Kidney (tissue), 14 donors: ENCODE results near the gene ZNF74. TPM values are rescaled to one million over a fixed set of nuclear protein-coding genes. Genes with fewer than 3 reads are reported as not detected.

Experiments
- DNase-seq, 5 donors: peaks; one replicate each; pipeline ENCODE4 v3.0.0-alpha.2; 2013 to 2020
- FAIRE-seq: peaks from 2 replicates; lab custom pipeline; 2012; peaks lifted over from hg19 to GRCh38; lab: Jason Lieb, UNC
- H3K27ac ChIP-seq, 2 donors: one replicate each; pipeline ENCODE4 v1.7.0; 2013; ENCODE audit warnings: low read depth in 2 of 2, low read length in 2 of 2, inconsistent platforms in 1 of 2
- H3K27me3 ChIP-seq: one replicate; pipeline ENCODE4 v1.7.1; 2013; ENCODE audit warnings: low read length, inconsistent platforms; ENCODE audit not compliant: control insufficient read depth, insufficient read depth
- H3K36me3 ChIP-seq, 3 donors: one replicate each; pipeline versions ENCODE4 v1.7.0 to v1.7.1; 2013; ENCODE audit warnings: low read length in 3 of 3, control low read depth in 1 of 3, inconsistent platforms in 1 of 3; ENCODE audit not compliant: insufficient read depth in 3 of 3, control insufficient read depth in 2 of 3
- H3K4me1 ChIP-seq, 3 donors: one replicate each; pipeline versions ENCODE4 v1.7.0 to v1.7.1; 2013; ENCODE audit warnings: low read length in 3 of 3, inconsistent platforms in 1 of 3, low read depth in 1 of 3; ENCODE audit not compliant: control insufficient read depth in 2 of 3, insufficient read depth in 2 of 3
- H3K4me3 ChIP-seq, 3 donors: one replicate each; pipeline versions ENCODE4 v1.7.0 to v1.8.1; 2013; ENCODE audit warnings: low read length in 3 of 3, control low read depth in 1 of 3, inconsistent platforms in 1 of 3
- H3K9ac ChIP-seq, 3 donors: one replicate each; pipeline versions ENCODE4 v1.7.0 to v1.7.1; 2013; ENCODE audit warnings: low read length in 3 of 3, control low read depth in 1 of 3, inconsistent platforms in 1 of 3
- H3K9me3 ChIP-seq, 3 donors: one replicate each; pipeline versions ENCODE4 v1.7.0 to v1.7.1; 2013; ENCODE audit warnings: low read length in 3 of 3, control low read depth in 1 of 3, inconsistent platforms in 1 of 3; ENCODE audit not compliant: control insufficient read depth in 2 of 3, insufficient read depth in 1 of 3
- intact Hi-C: fragments of 100-400 bp; cut with DNase I; formaldehyde crosslinking; loops from one replicate; pipeline ENCODE4 v1.11.1; 2022
- polyA plus RNA-seq: library from polyadenylated mRNA; stranded (reverse); fragments of 350-450 nt; fragmentation: Illumina TruSeq; extraction: RNeasy Lipid Tissue Mini Kit (QIAGEN cat#74804); gene quantifications from one replicate; pipeline ENCODE4 v1.2.3, GENCODE V29; 2014; ENCODE audit warnings: low read depth, low replicate concordance; ENCODE audit not compliant: insufficient read depth
- total RNA-seq: library from RNA; stranded (reverse); fragmentation: NEBNext Ultra II Directional; extraction: Animal tissue kit (Norgen Biotek cat#: 25700); gene quantifications from one replicate; pipeline ENCODE4 v1.2.1, GENCODE V29; 2021
- TF ChIP-seq, protein P1 (sequence below): IDR thresholded peaks from 3 replicates; pipeline ENCODE4 v1.5.1; 2012; ENCODE audit warnings: mild to moderate bottlenecking, moderate library complexity, borderline replicate concordance; ENCODE audit not compliant: insufficient read depth; ENCODE audit errors: extremely low read depth
- donor health status: control.
- donor health status: control.
- donor health status: control.
- donor health status: control.
- donor health status: control.
- donor health status: DM: yes; HTN: yes; CAD: no.
- donor health status: Normal renal cell carcinoma (clear cell type).

ZNF74 gene
- total and polyA plus RNA-seq, 2 donors from 2014 or later: 3.7 to 6.5 TPM

DNA sequence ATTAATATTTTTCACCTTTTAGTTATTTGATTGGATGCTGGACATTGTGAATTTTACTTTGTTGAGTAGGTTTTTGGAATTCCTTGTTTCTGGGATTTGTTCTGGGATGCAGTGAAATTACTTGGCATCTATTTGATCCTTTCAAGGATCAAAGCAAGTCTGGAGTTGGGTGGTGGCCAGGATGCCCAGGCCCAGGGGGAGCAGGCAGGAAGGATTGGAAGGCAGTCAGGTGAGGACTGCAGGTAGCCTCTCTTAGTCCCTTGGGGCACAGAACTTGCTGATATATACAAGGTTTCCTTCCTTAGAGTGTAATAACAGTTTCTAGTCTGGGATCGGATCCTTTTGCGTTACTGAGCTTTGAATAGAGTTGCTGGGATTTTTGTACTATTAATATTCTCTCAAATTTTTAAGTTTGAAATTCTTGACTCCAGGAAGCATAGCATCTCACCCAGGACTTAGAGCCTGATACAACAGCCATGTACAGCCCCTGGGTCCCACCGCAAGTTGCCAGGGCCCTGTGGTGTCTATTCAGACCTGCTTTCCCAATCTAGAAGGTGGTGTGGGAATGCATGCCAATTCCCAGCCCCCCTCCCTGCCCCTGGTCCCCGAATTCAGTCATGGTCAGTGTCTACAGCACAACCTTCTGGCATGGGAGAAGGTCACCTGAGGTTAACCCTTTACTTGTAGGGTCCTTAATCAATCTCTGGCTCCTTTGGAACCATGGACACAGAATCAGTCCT, 6.1 kb downstream of the ZNF74 start:
- no peak overlapping the region for H3K27ac ChIP-seq
- TF ChIP-seq, protein P1, sequence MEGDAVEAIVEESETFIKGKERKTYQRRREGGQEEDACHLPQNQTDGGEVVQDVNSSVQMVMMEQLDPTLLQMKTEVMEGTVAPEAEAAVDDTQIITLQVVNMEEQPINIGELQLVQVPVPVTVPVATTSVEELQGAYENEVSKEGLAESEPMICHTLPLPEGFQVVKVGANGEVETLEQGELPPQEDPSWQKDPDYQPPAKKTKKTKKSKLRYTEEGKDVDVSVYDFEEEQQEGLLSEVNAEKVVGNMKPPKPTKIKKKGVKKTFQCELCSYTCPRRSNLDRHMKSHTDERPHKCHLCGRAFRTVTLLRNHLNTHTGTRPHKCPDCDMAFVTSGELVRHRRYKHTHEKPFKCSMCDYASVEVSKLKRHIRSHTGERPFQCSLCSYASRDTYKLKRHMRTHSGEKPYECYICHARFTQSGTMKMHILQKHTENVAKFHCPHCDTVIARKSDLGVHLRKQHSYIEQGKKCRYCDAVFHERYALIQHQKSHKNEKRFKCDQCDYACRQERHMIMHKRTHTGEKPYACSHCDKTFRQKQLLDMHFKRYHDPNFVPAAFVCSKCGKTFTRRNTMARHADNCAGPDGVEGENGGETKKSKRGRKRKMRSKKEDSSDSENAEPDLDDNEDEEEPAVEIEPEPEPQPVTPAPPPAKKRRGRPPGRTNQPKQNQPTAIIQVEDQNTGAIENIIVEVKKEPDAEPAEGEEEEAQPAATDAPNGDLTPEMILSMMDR: no peak

GRCh38 chr22:20400606-20401375, 6.8 kb downstream of the ZNF74 start:
- FAIRE-seq (no peak), DNase-seq (peak in 2 of 5 donors; percentile 41 to 62)
- intact Hi-C loops: no loop called here
- H3K9ac ChIP-seq: no peak overlapping the region
- peaks cover 0 to 2% (median 0%) of the 10 kb centered on the region in 3 donors for H3K4me1 ChIP-seq
- H3K36me3 ChIP-seq: peaks cover 0 to 10% (median 4%) of the 10 kb centered on the region in 3 donors
- H3K27ac ChIP-seq: no peak overlapping the region
- no peak overlapping the region for H3K4me3 ChIP-seq
- H3K9me3 ChIP-seq: no peaks in the 10 kb centered on the region
- no peaks in the 10 kb centered on the region for H3K27me3 ChIP-seq
- TF ChIP-seq, protein P1: no peak

More for the DNA sequence above, 6.1 kb downstream of the ZNF74 start:
- H3K9ac ChIP-seq: no peak overlapping the region
- H3K9me3 ChIP-seq: no peaks in the 10 kb centered on the region
- intact Hi-C loops: no loop called here
- no peaks in the 10 kb centered on the region for H3K27me3 ChIP-seq
- peaks cover 0 to 10% (median 4%) of the 10 kb centered on the region in 3 donors for H3K36me3 ChIP-seq
- DNase-seq (no peak), FAIRE-seq (no peak)
- no peak overlapping the region for H3K4me3 ChIP-seq
- peaks cover 0 to 7% (median 0%) of the 10 kb centered on the region in 3 donors for H3K4me1 ChIP-seq

DNA sequence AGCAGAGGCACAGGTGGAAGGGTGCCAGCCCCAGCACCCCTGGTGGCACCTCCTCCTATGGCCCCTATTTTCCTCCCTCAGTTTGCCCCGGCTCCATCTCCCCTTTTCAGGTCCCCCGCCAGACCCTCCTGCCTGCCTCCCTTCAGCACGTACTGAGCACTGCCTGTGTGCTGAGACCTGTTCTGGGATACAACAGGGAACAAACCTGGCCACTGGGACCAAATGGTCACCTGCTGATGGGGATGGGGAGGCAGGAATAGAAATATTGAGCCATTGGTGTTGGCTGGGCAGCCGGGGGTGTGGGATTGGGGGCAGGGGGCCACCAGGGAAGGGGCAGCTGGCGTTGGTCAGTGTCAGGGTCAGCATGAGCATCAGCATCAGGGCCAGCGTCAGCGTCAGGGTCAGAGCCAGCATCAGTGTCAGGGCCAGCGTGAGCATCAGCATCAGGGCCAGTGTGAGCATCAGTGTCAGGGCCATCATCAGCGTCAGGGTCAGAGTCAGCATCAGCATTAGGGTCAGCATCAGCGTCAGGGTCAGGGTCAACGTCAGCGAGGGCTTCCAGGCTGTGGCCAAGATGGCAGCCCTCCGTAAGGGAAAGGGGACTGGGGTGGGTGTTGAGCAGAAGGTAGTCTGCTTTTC, 7.5 kb downstream of the ZNF74 start:
- Histone ChIP-seq H3K27me3 (no peaks in the 10 kb centered on the region), H3K9me3 (no peaks in the 10 kb centered on the region), H3K27ac (no peak overlapping the region), H3K36me3 (peaks cover 0 to 16% (median 4%) of the 10 kb centered on the region in 3 donors), H3K4me3 (no peak overlapping the region), H3K4me1 (peaks cover 0 to 2% (median 0%) of the 10 kb centered on the region in 3 donors), H3K9ac (no peak overlapping the region)
- TF ChIP-seq, protein P1: no peak
- intact Hi-C loops: no loop called here
- DNase-seq (no peak), FAIRE-seq (no peak)
